ENCODE results near the gene CRYGD.
"Not testable (repeated sequence)": the region's sequence is repeated elsewhere in the genome, so short reads cannot be mapped to it uniquely, and the experiment has no call there.

CRYGD gene

DNA sequence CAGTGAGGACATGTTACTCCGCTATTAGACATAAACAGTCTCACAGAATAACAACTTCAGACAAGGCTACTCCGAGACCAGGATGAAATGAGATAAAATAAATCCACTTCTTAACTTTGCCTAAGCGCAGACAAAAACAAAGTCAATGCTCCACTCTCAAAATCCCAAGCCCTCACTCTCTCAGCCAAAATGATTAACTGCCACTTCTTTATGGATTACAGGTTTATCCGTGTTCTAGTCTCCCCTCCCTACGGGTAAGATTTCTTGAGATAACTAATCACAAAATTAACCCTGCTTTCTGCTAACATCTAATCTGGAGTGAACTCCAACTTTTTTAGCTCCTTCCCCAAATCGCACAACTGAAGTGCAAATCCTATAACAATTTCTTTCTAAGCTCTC, 6.4 kb upstream of the CRYGD start:
- DNase-seq = no peak

GRCh38 chr2:208129744-208130711, 5.7 kb upstream of the CRYGD start, which contains the start of gene CRYGC:
CRYGC (minus strand) TSS chr2:208129828; CDS start chr2:208129792, 36 bp downstream.
- DNase-seq = no peak

DNA sequence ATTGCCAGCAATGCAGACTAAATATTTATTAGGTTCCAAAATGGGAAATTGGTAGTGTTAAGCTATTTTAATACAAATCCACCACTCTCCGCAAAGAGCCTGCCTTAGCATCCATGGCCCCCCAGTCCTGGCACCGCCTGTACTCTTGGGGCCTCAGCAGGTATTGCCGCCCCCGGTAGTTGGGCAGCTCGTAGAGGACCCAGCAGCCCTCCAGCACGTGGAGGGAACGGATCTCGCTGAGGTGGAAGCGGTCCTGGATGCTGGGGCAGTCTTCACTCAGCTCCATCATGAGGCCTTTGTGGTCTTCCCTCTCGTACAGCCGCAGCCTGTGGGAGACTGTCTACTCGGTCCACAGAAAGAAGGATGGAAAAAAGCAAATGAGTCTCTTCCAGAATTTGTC, 3.8 kb upstream of the CRYGD start:
- no peak for DNase-seq

DNA sequence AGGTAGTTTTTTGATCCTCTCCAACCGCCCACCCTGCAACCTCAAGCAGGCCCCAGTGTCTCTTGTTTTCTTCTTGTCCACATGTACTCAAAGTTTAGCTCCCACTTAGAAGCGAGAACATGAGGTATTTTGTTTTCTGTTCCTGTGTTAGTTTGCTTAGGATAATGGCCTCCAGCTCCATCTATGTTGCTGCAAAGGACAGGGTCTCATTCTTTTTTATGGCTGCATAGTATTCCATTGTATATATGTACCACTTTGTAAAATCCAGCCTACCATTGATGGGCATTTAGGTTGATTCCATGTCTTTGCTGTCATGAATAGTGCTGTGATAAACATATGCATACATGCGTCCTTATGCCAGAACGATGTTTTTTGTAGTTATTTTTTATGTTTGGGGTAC, 2.8 kb upstream of the CRYGD start:
- no peak for DNase-seq

GRCh38 chr2:208125251-208125650, 927 bp upstream of the CRYGD start:
- DNase-seq = no peak

DNA sequence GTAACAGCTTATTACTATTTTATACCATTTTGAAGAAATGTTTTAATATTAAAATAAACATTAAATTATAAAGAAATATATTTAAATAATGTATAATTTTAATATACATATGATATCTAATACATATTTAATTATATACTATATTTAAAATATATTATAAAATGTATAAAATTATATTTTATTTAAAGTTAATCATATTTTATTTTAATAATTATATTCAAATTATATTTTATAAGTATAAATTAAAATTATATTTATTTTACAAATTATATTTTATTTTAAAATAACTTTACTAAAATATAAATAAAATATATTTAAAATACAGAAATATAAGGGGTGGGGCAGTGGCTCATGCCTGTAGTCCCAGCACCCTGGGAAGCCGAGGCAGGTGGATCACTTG, 2.1 kb downstream of the CRYGD start:
- DNase-seq = no peak

DNA sequence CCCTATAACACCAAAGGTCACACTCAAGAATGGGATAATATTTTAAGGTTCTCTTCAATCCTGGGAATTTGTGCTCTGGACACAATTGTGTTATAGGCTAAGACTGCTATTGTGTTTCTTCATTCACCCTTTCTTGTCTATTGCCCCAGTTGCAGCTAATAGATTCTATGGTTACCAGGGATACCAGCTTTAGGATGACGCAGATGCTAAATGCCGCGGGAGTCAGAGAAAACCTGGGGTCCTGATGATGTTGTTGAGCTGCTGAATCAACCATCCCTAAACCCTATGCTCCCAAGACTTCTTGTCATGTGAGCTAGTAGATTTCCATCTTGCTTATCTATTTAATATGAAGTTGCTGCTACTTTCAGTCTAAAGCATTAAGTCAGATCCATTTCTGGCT, 5.4 kb downstream of the CRYGD start:
- no peak for DNase-seq

GRCh38 chr2:208117390-208117789, 6.9 kb downstream of the CRYGD start:
- not testable (repeated sequence) for DNase-seq

DNA sequence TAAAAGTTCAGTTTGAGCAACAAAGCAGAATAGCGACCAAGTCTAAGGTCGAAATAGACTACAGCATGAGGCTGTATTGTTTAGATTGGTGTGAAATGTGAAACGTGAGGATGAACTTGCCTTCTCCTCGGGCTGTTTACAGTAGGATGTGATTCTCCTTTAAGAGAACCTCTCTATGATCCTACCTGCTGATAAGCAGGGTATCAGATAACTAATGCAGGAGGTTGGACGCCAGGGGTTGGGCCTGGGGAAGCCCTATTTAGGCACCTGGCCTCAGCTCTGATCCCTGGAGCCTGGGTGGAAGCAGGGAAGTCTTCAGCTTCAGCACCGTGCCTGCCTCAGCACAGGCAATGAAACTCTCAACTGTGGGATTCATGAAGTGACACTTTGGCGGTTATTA, 11.4 kb downstream of the CRYGD start:
- no peak for DNase-seq

DNA sequence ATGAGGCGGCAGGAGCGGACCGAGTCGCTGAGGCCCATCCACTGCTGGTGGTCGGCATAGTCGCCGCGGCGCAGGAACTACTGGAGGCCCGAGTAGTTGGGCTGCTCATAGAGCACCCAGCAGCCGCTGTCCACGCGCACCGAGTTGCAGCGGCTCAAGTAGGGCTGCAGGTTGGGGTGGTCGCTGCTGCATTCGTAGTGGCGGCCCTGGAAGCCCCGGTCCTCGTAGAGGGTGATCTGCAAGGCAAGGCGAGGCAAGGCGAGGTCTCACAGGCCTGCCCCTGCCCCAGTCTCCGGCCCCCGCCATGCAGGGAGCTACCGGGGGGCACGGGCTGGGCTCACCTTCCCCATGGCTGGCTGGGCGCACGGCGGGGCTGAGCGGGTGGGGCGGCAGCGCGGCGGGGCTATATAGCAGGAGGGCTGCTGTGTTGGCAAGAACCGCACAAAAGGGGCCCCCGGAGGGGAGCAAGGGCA, 12.0 kb downstream of the CRYGD start:
- not testable (repeated sequence) for DNase-seq

- no peak for DNase-seq
These were observed 20.7 kb downstream of the CRYGD start for GRCh38 chr2:208103616-208104015.

DNA sequence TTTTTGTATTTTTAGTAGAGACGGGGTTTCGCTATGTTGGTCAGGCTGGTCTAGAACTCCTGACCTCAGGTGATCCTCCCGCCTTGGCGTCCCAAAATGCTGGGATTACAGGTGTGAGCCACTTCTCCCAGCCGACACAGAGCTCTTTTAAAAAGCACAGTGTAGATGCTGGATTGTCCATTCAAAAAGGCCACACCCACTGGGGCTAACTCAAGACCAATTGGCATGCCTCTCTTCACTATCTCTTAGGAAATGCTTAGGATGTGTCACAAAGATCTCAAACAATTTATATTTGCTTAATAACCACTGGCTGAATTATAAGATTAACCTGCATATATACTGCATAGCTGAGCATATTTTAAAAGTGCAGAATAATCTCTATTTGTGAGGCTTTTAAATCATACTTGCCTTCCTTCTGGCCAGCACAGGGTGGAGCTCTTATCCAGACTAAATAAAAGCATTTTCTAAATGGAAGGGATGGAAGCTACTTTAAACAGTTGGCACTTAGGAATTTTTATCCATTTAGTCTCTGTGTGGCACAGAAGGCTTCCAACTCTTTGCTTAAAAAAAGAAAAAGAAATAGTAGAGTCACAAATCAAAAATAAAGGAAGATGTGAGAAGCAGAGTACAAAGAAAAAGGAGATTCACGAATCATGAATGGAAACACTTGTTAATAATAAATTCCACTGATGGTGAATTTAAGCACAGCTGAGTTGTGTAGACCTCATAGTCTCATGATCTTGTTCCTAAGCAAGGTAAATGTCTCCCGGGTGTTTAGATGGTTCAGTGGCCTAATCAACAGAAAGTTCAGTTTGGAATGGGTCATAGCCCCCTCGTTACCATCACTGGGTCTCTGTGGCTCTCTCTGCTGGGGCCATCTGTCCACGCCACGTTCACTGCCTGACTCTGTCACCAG, 22.4 kb downstream of the CRYGD start:
- DNase-seq = peak in 1 of 56 donors; percentile 29

GRCh38 chr2:208099682-208100470, 24.4 kb downstream of the CRYGD start:
- no peak for DNase-seq

DNA sequence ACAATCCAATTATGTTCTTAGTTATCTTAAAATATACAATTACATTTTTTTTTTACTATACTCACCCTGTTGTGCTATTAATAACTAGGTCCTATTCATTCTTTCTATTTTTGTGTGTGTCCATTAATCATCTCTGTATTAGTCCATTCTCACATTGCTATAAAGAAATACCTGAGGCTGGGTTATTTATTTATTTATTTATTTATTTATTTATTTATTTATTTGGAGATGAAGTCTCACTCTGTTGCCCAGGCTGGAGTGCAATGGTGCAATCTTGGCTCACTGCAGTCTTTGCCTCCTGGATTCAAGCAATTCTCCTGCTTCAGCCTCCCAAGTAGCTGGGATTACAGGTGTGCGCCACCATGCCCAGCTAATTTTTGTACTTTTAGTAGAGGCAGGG, 25.6 kb downstream of the CRYGD start:
- DNase-seq = not testable (repeated sequence)

GRCh38 chr2:208098267-208098666, 26.1 kb downstream of the CRYGD start:
- DNase-seq = no peak

DNA sequence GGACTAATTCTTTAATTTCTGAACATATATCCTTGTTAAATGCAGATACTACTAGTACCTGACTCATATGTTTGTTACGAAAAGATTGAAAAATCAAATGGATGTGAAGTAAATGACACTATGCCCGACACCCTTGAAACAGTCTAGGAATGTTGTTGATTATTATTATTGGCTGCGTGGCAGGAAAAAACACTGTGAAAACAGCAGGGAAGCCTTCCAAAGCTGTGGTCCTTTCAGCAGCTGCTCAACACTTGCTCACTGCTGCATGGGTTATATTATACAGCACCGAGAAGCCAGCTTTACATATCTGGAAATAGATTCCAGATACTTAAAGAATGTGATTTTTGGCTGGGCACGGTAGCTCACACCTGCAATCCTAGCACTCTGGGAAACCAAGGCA, 26.5 kb downstream of the CRYGD start:
- no peak for DNase-seq

- no peak for DNase-seq
These were observed 27.0 kb downstream of the CRYGD start for GRCh38 chr2:208097313-208097712.

- no peak for DNase-seq
These were observed 28.2 kb downstream of the CRYGD start for GRCh38 chr2:208096080-208096479.

DNA sequence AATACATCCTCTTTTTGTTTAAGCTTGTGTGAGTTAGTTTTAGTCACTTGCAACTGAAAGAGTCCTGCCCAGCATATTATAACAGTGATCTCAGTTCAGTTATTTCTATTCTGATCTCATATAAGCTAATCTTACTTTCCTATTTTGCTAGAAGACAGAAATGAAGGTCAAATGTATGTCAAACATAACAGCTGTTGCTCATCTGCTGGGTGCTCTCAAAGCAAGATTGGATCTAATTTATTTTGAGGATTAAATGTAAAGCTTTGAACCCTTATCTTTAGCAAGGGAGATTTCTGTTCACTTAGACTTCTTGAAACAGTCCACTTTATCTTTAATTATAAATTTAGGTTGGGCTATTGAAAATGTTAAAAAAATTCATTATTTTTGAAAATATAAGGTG, 31.2 kb downstream of the CRYGD start:
- no peak for DNase-seq

DNA sequence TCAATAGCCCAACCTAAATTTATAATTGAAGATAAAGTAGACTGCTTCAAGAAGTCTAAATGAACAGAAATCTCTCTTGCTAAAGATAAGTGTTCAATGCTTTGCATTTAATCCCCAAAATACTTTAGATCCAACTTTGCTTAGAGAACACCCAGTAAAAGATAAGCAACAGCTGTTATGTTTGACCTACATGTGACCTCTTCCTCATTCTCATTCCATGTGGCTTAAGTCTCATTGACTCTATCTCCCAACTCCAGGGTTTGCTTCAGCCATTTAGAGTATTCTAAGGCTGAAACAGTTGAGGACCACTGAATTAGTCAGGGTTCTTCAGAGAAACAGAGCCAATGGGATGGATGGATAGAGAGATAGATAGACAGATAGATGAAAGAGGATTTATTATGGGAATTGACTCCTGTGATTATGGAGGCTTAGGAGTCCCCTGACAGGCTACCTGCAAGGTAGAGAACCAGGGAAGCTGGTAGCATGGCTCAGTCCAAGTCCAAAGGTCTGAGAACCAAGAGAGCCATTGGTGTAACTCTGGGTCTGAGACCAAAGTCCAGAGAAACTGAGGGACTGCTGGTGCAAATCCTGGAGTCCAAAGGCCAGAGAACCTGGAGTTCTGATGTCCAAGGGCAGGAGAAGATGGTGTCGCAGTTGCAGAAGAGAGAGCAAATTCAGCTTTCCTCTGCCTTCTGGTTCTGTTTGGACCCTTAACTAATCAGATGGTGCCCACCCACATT, 32.1 kb downstream of the CRYGD start:
- no peak for DNase-seq

Data from nucleus accumbens (tissue), 56 donors.